ENCODE measurements around the gene TSR3.

The TSR3 gene

DNA sequence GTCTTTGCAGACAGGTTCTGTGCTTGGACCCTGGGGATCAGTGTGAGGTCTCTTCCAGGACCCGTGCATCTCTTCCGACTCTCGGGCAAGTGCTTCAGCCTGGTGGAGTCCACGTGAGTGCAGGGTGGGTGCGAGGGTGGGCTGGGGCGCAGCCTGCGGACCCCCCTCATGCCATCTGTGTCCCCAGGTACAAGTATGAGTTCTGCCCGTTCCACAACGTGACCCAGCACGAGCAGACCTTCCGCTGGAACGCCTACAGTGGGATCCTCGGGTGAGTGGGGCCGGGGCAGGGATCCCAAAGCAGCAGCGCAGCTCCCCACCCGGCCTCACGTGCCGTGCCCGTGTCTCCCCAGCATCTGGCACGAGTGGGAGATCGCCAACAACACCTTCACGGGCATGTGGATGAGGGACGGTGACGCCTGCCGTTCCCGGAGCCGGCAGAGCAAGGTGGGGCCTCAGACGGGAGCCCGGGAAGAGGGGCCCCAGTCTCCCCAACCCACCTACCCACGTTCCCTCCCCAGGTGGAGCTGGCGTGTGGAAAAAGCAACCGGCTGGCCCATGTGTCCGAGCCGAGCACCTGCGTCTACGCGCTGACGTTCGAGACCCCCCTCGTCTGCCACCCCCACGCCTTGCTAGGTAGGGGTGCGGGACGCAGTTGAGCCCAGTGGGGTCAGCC, 10.1 kb upstream of the TSR3 start:
- H3K4me3 ChIP-seq (replicated peaks; ENCODE audit: low read depth, low read length) = no peak overlapping the region
- TF ChIP-seq, protein P1, sequence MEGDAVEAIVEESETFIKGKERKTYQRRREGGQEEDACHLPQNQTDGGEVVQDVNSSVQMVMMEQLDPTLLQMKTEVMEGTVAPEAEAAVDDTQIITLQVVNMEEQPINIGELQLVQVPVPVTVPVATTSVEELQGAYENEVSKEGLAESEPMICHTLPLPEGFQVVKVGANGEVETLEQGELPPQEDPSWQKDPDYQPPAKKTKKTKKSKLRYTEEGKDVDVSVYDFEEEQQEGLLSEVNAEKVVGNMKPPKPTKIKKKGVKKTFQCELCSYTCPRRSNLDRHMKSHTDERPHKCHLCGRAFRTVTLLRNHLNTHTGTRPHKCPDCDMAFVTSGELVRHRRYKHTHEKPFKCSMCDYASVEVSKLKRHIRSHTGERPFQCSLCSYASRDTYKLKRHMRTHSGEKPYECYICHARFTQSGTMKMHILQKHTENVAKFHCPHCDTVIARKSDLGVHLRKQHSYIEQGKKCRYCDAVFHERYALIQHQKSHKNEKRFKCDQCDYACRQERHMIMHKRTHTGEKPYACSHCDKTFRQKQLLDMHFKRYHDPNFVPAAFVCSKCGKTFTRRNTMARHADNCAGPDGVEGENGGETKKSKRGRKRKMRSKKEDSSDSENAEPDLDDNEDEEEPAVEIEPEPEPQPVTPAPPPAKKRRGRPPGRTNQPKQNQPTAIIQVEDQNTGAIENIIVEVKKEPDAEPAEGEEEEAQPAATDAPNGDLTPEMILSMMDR (IDR thresholded peaks at IDR 0.05; ENCODE audit: low read length, missing control alignments) = no peak
- DNase-seq (ENCODE audit: low read depth) = no peak

GRCh38 chr16:1357906-1358566, 6.4 kb upstream of the TSR3 start:
- TF ChIP-seq, protein P1 (IDR thresholded peaks at IDR 0.05; ENCODE audit: low read length, missing control alignments) = no peak
- H3K4me3 ChIP-seq (replicated peaks; ENCODE audit: low read depth, low read length) = no peak overlapping the region
- no peak for DNase-seq (ENCODE audit: low read depth)

GRCh38 chr16:1356061-1356900, 4.6 kb upstream of the TSR3 start:
- no peak overlapping the region for H3K4me3 ChIP-seq (replicated peaks; ENCODE audit: low read depth, low read length)
- no peak for DNase-seq (ENCODE audit: low read depth)
- TF ChIP-seq, protein P1 (IDR thresholded peaks at IDR 0.05; ENCODE audit: low read length, missing control alignments) = no peak

- TF ChIP-seq, protein P1 (IDR thresholded peaks at IDR 0.05; ENCODE audit: low read length, missing control alignments) = no peak
- no peak overlapping the region for H3K4me3 ChIP-seq (replicated peaks; ENCODE audit: low read depth, low read length)
- DNase-seq (ENCODE audit: low read depth) = no peak
Observed at GRCh38 chr16:1355591-1355990, 3.9 kb upstream of the TSR3 start.

GRCh38 chr16:1354815-1355540, 3.3 kb upstream of the TSR3 start:
- TF ChIP-seq, protein P1 (IDR thresholded peaks at IDR 0.05; ENCODE audit: low read length, missing control alignments) = no peak
- H3K4me3 ChIP-seq (replicated peaks; ENCODE audit: low read depth, low read length) = no peak overlapping the region
- no peak for DNase-seq (ENCODE audit: low read depth)

DNA sequence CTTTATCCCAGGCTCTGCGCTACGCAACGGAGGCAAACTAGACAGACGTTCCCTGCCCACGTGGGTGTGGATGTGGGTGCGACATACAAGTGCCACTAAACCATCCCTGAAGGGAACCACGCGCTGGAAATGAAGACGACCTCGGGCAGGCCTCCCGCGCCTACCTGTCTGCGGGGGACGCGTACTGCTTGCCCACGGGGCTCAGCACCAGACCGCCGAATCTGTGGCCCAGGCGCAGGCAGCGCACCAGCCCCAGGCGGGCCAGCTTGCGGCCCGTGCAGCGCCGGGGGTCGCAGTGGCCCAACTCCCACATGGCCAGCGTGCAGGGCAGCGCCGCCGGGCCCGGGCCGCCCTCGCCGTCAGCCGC, 480 bp downstream of the TSR3 start:
- peak overlapping the region; percentile 89 for H3K4me3 ChIP-seq (replicated peaks; ENCODE audit: low read depth, low read length)
- TF ChIP-seq, protein P1 (IDR thresholded peaks at IDR 0.05; ENCODE audit: low read length, missing control alignments) = no peak
- DNase-seq (ENCODE audit: low read depth) = no peak

All from fibroblast of pulmonary artery (primary cell).